ENCODE measurements around the gene GATM. TPM values are rescaled to one million over a fixed set of nuclear protein-coding genes. Genes with fewer than 3 reads are reported as not detected.

The GATM gene
- total and polyA plus RNA-seq, 2 of the 4 experiments (the other 2 are of a cell fraction), result 0.10 to 0.18 TPM

GRCh38 chr15:45424429-45424828 lies 46.1 kb upstream of the GATM start:
- WGBS, 2 experiments (ENCODE audit: extremely low coverage in 2 of 2, insufficient read length in 1 of 2), result no CpG with 5 or more reads among the region's 2 CpGs
- intact Hi-C loops (cut with micrococcal nuclease) (no loop called here), in situ Hi-C loops (cut with MboI; ENCODE audit: low sequenced_read_pairs) (no loop called here), dilution Hi-C loops (cut with HindIII; ENCODE audit: low sequenced_read_pairs, unreplicated experiment) (no loop called here)
- no peak overlapping the region for H3K56ac ChIP-seq (ENCODE audit: extremely low read depth, insufficient read depth, low read length)
- no peaks in the 10 kb centered on the region for H3K27me3 ChIP-seq (ENCODE audit: control insufficient read depth, insufficient read depth, low read length)
- no peaks in the 10 kb centered on the region for H3K4me1 ChIP-seq (ENCODE audit: control insufficient read depth, insufficient read depth, low read length)
- H3K79me1 ChIP-seq (ENCODE audit: low read depth in 1 of 2, low read length in 2 of 2), result no peaks in the 10 kb centered on the region
- H2BK15ac ChIP-seq (ENCODE audit: low read depth, low read length), result no peak overlapping the region
- no peak overlapping the region for H3K4me3 ChIP-seq (ENCODE audit: insufficient read depth, low read depth, low read length)
- no peak overlapping the region for H3K9ac ChIP-seq (ENCODE audit: low read depth, low read length)
- H2AK5ac ChIP-seq (ENCODE audit: low read depth, low read length), result no peak overlapping the region
- no peak overlapping the region for H2AK9ac ChIP-seq (replicated peaks; ENCODE audit: low read depth, low read length, poor library complexity)
- no peak overlapping the region for H4K91ac ChIP-seq (ENCODE audit: insufficient read depth, low read depth, low read length)
- no peak overlapping the region for H2BK20ac ChIP-seq (ENCODE audit: low read depth, low read length)
- no peak overlapping the region for H3K4me2 ChIP-seq (ENCODE audit: low read depth, low read length)
- no peak overlapping the region for H3K18ac ChIP-seq (ENCODE audit: low read depth, low read length)
- peaks cover 7% of the 10 kb centered on the region for H3K36me3 ChIP-seq (ENCODE audit: control insufficient read depth, insufficient read depth, low read length)
- DNase-seq (no peak), ATAC-seq (ENCODE audit: low read depth) (no peak)
- no peak overlapping the region for H3K4ac ChIP-seq (ENCODE audit: low read depth, low read length)
- no peaks in the 10 kb centered on the region for H3K9me3 ChIP-seq (ENCODE audit: control insufficient read depth, insufficient read depth, low read length)
- H3K27ac ChIP-seq (ENCODE audit: insufficient read depth, low read length), result no peak overlapping the region
- no peak overlapping the region for H2AFZ ChIP-seq (replicated peaks; ENCODE audit: low read length, poor library complexity)
- BruUV-seq (replicated peaks), result no TSS peak
- no peak overlapping the region for H2BK5ac ChIP-seq (ENCODE audit: low read depth, low read length, poor library complexity, severe bottlenecking)
- no peak overlapping the region for H4K5ac ChIP-seq (ENCODE audit: low read depth, low read length)
- H2BK120ac ChIP-seq (ENCODE audit: low read depth, low read length), result no peak overlapping the region
- H3K14ac ChIP-seq (replicated peaks; ENCODE audit: low read depth, low read length), result no peak overlapping the region
- ChIA-PET CTCF (no interaction called here), POLR2A (ENCODE audit: unreplicated experiment) (no interaction called here)
- H3K9me1 ChIP-seq (ENCODE audit: insufficient read depth, low read length), result no peaks in the 10 kb centered on the region
- no peaks in the 10 kb centered on the region for H4K20me1 ChIP-seq (ENCODE audit: insufficient read depth, low read length)
- H4K8ac ChIP-seq (ENCODE audit: low read depth in 2 of 2, low read length in 2 of 2), result no peak overlapping the region
- TF ChIP-seq USF2 (IDR thresholded peaks at IDR 0.05; ENCODE audit: low read depth, low read length) (no peak), RFX5 (IDR thresholded peaks at IDR 0.05; ENCODE audit: low read depth, low read length) (no peak), ELK1 (IDR thresholded peaks at IDR 0.05; ENCODE audit: borderline replicate concordance, low read depth, low read length) (no peak), BHLHE40 (IDR thresholded peaks at IDR 0.05; ENCODE audit: low read depth, low read length) (no peak), FOS (IDR thresholded peaks at IDR 0.05; ENCODE audit: low read depth, low read length) (no peak), MAFK (IDR thresholded peaks at IDR 0.05; ENCODE audit: low read depth, low read length) (no peak), CHD1 (IDR thresholded peaks at IDR 0.05; ENCODE audit: low read depth, low read length) (no peak), POLR2A (IDR thresholded peaks at IDR 0.05; ENCODE audit: low read depth, low read length) (no peak), RAD21 (IDR thresholded peaks at IDR 0.05; ENCODE audit: low read length) (no peak), SMC3 (IDR thresholded peaks at IDR 0.05; ENCODE audit: low read depth, low read length) (no peak), MXI1 (IDR thresholded peaks at IDR 0.05; ENCODE audit: borderline replicate concordance, low read depth, low read length) (no peak), MAZ (IDR thresholded peaks at IDR 0.05; ENCODE audit: borderline replicate concordance, low read depth, low read length) (no peak), RCOR1 (IDR thresholded peaks at IDR 0.05; ENCODE audit: insufficient replicate concordance, low read length) (no peak), NFE2L2 (IDR thresholded peaks at IDR 0.05; ENCODE audit: low read depth, low read length) (no peak)
- no peak overlapping the region for H3K23ac ChIP-seq (ENCODE audit: low read depth, low read length)
